ENCODE data around the gene TTC8.

GRCh38 chr14:88877192-88877591 lies 52.7 kb downstream of the TTC8 start:
- TF ChIP-seq CTCF (conservative IDR thresholded peaks at IDR 0.05) (no peak), ZFX (IDR thresholded peaks at IDR 0.05) (no peak)

All from C4-2B (cell line).